ENCODE measurements around the gene TTC28. TPM values are rescaled to one million over a fixed set of nuclear protein-coding genes. Genes with fewer than 3 reads are reported as not detected.

TTC28 gene
- total RNA-seq, 2 donors from 2014 or later = 4.2 to 5.4 TPM

GRCh38 chr22:28141614-28142013, 538.0 kb downstream of the TTC28 start:
- Mint-ChIP-seq H3K4me3 (no peak overlapping the region), H3K27me3 (ENCODE audit: low read depth) (no peaks in the 10 kb centered on the region), H3K4me1 (ENCODE audit: low read depth) (no peaks in the 10 kb centered on the region), H3K9me3 (no peaks in the 10 kb centered on the region), H3K27ac (no peak overlapping the region), H3K36me3 (ENCODE audit: insufficient read depth in 2 of 2) (no peaks in the 10 kb centered on the region)
- no peak for ATAC-seq (replicated peaks in 1 of 2)
- no peak for DNase-seq

- ATAC-seq (replicated peaks in 1 of 2) = no peak
- no peaks in the 10 kb centered on the region for H3K27me3 Mint-ChIP-seq (ENCODE audit: low read depth)
- no peaks in the 10 kb centered on the region for H3K9me3 Mint-ChIP-seq
- H3K4me3 Mint-ChIP-seq = no peak overlapping the region
- H3K27ac Mint-ChIP-seq = no peak overlapping the region
- no peaks in the 10 kb centered on the region for H3K36me3 Mint-ChIP-seq (ENCODE audit: insufficient read depth in 2 of 2)
- DNase-seq = no peak
- no peaks in the 10 kb centered on the region for H3K4me1 Mint-ChIP-seq (ENCODE audit: low read depth)
Measured at GRCh38 chr22:28139961-28140360, 539.7 kb downstream of the TTC28 start.

- Mint-ChIP-seq H3K4me3 (no peak overlapping the region), H3K9me3 (no peaks in the 10 kb centered on the region), H3K4me1 (ENCODE audit: low read depth) (no peaks in the 10 kb centered on the region), H3K27ac (no peak overlapping the region), H3K36me3 (ENCODE audit: insufficient read depth in 2 of 2) (no peaks in the 10 kb centered on the region), H3K27me3 (ENCODE audit: low read depth) (no peaks in the 10 kb centered on the region)
- DNase-seq (no peak), ATAC-seq (replicated peaks in 1 of 2) (no peak)
Measured at GRCh38 chr22:28139516-28139915, 540.1 kb downstream of the TTC28 start.

GRCh38 chr22:28137036-28137435, 542.6 kb downstream of the TTC28 start:
- ATAC-seq (replicated peaks in 1 of 2) (no peak), DNase-seq (no peak)
- Mint-ChIP-seq H3K27ac (no peak overlapping the region), H3K27me3 (ENCODE audit: low read depth) (no peaks in the 10 kb centered on the region), H3K36me3 (ENCODE audit: insufficient read depth in 2 of 2) (no peaks in the 10 kb centered on the region), H3K9me3 (no peaks in the 10 kb centered on the region), H3K4me1 (ENCODE audit: low read depth) (no peaks in the 10 kb centered on the region), H3K4me3 (no peak overlapping the region)

- no peak overlapping the region for H3K4me3 Mint-ChIP-seq
- no peaks in the 10 kb centered on the region for H3K9me3 Mint-ChIP-seq
- no peak for DNase-seq
- ATAC-seq (replicated peaks in 1 of 2) = no peak
- H3K36me3 Mint-ChIP-seq (ENCODE audit: insufficient read depth in 2 of 2) = no peaks in the 10 kb centered on the region
- no peaks in the 10 kb centered on the region for H3K27me3 Mint-ChIP-seq (ENCODE audit: low read depth)
- H3K4me1 Mint-ChIP-seq (ENCODE audit: low read depth) = no peaks in the 10 kb centered on the region
- H3K27ac Mint-ChIP-seq = no peak overlapping the region
Measured at GRCh38 chr22:28132466-28132865, 547.2 kb downstream of the TTC28 start.

GRCh38 chr22:28129319-28129962, 550.2 kb downstream of the TTC28 start:
- H3K4me3 Mint-ChIP-seq = no peak overlapping the region
- no peaks in the 10 kb centered on the region for H3K9me3 Mint-ChIP-seq
- no peak overlapping the region for H3K27ac Mint-ChIP-seq
- H3K36me3 Mint-ChIP-seq (ENCODE audit: insufficient read depth in 2 of 2) = no peaks in the 10 kb centered on the region
- no peak for ATAC-seq (replicated peaks in 1 of 2)
- H3K27me3 Mint-ChIP-seq (ENCODE audit: low read depth) = no peaks in the 10 kb centered on the region
- H3K4me1 Mint-ChIP-seq (ENCODE audit: low read depth) = no peaks in the 10 kb centered on the region
- no peak for DNase-seq

- H3K36me3 Mint-ChIP-seq (ENCODE audit: insufficient read depth in 2 of 2) = peaks cover 0 to 2% of the 10 kb centered on the region in 2 donors
- no peaks in the 10 kb centered on the region for H3K9me3 Mint-ChIP-seq
- H3K27me3 Mint-ChIP-seq (ENCODE audit: low read depth) = no peaks in the 10 kb centered on the region
- H3K27ac Mint-ChIP-seq = no peak overlapping the region
- ATAC-seq (replicated peaks in 1 of 2) (no peak), DNase-seq (no peak)
- H3K4me3 Mint-ChIP-seq = no peak overlapping the region
- H3K4me1 Mint-ChIP-seq (ENCODE audit: low read depth) = no peaks in the 10 kb centered on the region
Measured at GRCh38 chr22:28128827-28129226, 550.8 kb downstream of the TTC28 start.

GRCh38 chr22:28125799-28126198, 553.8 kb downstream of the TTC28 start:
- Mint-ChIP-seq H3K4me1 (ENCODE audit: low read depth) (no peaks in the 10 kb centered on the region), H3K36me3 (ENCODE audit: insufficient read depth in 2 of 2) (peaks cover 0 to 2% of the 10 kb centered on the region in 2 donors), H3K27ac (no peak overlapping the region), H3K4me3 (no peak overlapping the region), H3K9me3 (no peaks in the 10 kb centered on the region), H3K27me3 (ENCODE audit: low read depth) (no peaks in the 10 kb centered on the region)
- no peak for DNase-seq
- no peak for ATAC-seq (replicated peaks in 1 of 2)

- no peak for ATAC-seq (replicated peaks in 1 of 2)
- no peak for DNase-seq
- Mint-ChIP-seq H3K4me3 (no peak overlapping the region), H3K4me1 (ENCODE audit: low read depth) (no peaks in the 10 kb centered on the region), H3K27ac (no peak overlapping the region), H3K36me3 (ENCODE audit: insufficient read depth in 2 of 2) (peaks cover 0 to 2% of the 10 kb centered on the region in 2 donors), H3K27me3 (ENCODE audit: low read depth) (no peaks in the 10 kb centered on the region), H3K9me3 (no peaks in the 10 kb centered on the region)
Measured at GRCh38 chr22:28123989-28124766, 555.5 kb downstream of the TTC28 start.

GRCh38 chr22:28120691-28121592, 558.7 kb downstream of the TTC28 start:
- no peaks in the 10 kb centered on the region for H3K4me1 Mint-ChIP-seq (ENCODE audit: low read depth)
- H3K36me3 Mint-ChIP-seq (ENCODE audit: insufficient read depth in 2 of 2) = peaks cover 0 to 2% of the 10 kb centered on the region in 2 donors
- ATAC-seq (replicated peaks in 1 of 2) (no peak), DNase-seq (no peak)
- no peaks in the 10 kb centered on the region for H3K9me3 Mint-ChIP-seq
- no peak overlapping the region for H3K4me3 Mint-ChIP-seq
- no peak overlapping the region for H3K27ac Mint-ChIP-seq
- no peaks in the 10 kb centered on the region for H3K27me3 Mint-ChIP-seq (ENCODE audit: low read depth)

GRCh38 chr22:28118957-28119631, 560.5 kb downstream of the TTC28 start:
- H3K9me3 Mint-ChIP-seq = no peaks in the 10 kb centered on the region
- DNase-seq (no peak), ATAC-seq (replicated peaks in 1 of 2) (no peak)
- H3K27me3 Mint-ChIP-seq (ENCODE audit: low read depth) = no peaks in the 10 kb centered on the region
- H3K36me3 Mint-ChIP-seq (ENCODE audit: insufficient read depth in 2 of 2) = peaks cover 0 to 1% of the 10 kb centered on the region in 2 donors
- no peaks in the 10 kb centered on the region for H3K4me1 Mint-ChIP-seq (ENCODE audit: low read depth)
- no peak overlapping the region for H3K4me3 Mint-ChIP-seq
- no peak overlapping the region for H3K27ac Mint-ChIP-seq

- H3K9me3 Mint-ChIP-seq = no peaks in the 10 kb centered on the region
- no peaks in the 10 kb centered on the region for H3K4me1 Mint-ChIP-seq (ENCODE audit: low read depth)
- H3K36me3 Mint-ChIP-seq (ENCODE audit: insufficient read depth in 2 of 2) = no peaks in the 10 kb centered on the region
- DNase-seq = no peak
- H3K27me3 Mint-ChIP-seq (ENCODE audit: low read depth) = no peaks in the 10 kb centered on the region
- ATAC-seq (replicated peaks in 1 of 2) = no peak
- H3K27ac Mint-ChIP-seq = no peak overlapping the region
- no peak overlapping the region for H3K4me3 Mint-ChIP-seq
Measured at GRCh38 chr22:28116219-28116673, 563.4 kb downstream of the TTC28 start.

All from activated T-cell treated with anti-CD3 and anti-CD28 coated beads, Interleukin-2, amount 50 U/mL, for 72 hours (primary cell).